ENCODE results near the gene B3GLCT. TPM values are rescaled to one million over a fixed set of nuclear protein-coding genes. Genes with fewer than 3 reads are reported as not detected.

The B3GLCT gene
- total and polyA plus RNA-seq, 2 donors (not counting 3 experiments of a cell fraction or from before 2014, with no cell fraction given), result 5.2 to 14.6 TPM

- no peak overlapping the region for H3K9ac ChIP-seq (replicated peaks; ENCODE audit: extremely low read depth, insufficient read depth, low read length)
- dilution Hi-C loops (cut with MboI; ENCODE audit: extremely low pct_ligation_motif_present, low sequenced_read_pairs), result no loop called here
- FAIRE-seq, result no peak
- H3K9me1 ChIP-seq (replicated peaks; ENCODE audit: control insufficient read depth, extremely low read depth, insufficient read depth, low read length), result no peaks in the 10 kb centered on the region
- no peak overlapping the region for H3K27ac ChIP-seq (ENCODE audit: insufficient read depth, low read depth, low read length)
- H3K36me3 ChIP-seq (ENCODE audit: control insufficient read depth in 2 of 2, extremely low read depth in 1 of 2, insufficient read depth in 2 of 2, low read length in 2 of 2), result no peaks in the 10 kb centered on the region
- H3K4me2 ChIP-seq (ENCODE audit: insufficient read depth, low read length), result no peak overlapping the region
- no peak for TF ChIP-seq POLR2A (IDR thresholded peaks at IDR 0.05; ENCODE audit: low read depth, low read length)
- TF ChIP-seq CTCF (IDR thresholded peaks at IDR 0.05; ENCODE audit: extremely low read depth in 1 of 2, insufficient read depth in 1 of 2, low read depth in 1 of 2, low read length in 2 of 2), result no peak
- no peak for TF ChIP-seq GATA2 (IDR thresholded peaks at IDR 0.05; ENCODE audit: insufficient read depth, insufficient read length, low read depth, low read length)
- TF ChIP-seq FOS (IDR thresholded peaks at IDR 0.05; ENCODE audit: borderline replicate concordance, insufficient read depth, low read length), result no peak
- no peaks in the 10 kb centered on the region for H3K4me1 ChIP-seq (ENCODE audit: control insufficient read depth, extremely low read depth, insufficient read depth, low read length)
- H3K4me3 ChIP-seq (replicated peaks in 1 of 3; ENCODE audit: insufficient read depth in 1 of 3, low read depth in 1 of 3, low read length in 3 of 3), result no peak overlapping the region
- BruUV-seq (replicated peaks), result no TSS peak
- CTCF ChIA-PET, result no interaction called here
- no peaks in the 10 kb centered on the region for H4K20me1 ChIP-seq (replicated peaks; ENCODE audit: control insufficient read depth, extremely low read depth, insufficient read depth, low read length)
- H3K79me2 ChIP-seq (ENCODE audit: control insufficient read depth, insufficient read depth, low read length), result no peaks in the 10 kb centered on the region
- peaks cover 0 to 2% of the 10 kb centered on the region in 2 experiments for H3K27me3 ChIP-seq (ENCODE audit: control insufficient read depth in 2 of 2, insufficient read depth in 2 of 2, low read length in 2 of 2)
- POLR2A ChIA-PET, result no interaction called here
- H2AFZ ChIP-seq (ENCODE audit: low read depth, low read length), result no peak overlapping the region
- intact Hi-C loops (cut with micrococcal nuclease), result no loop called here
- no peak for DNase-seq (ENCODE audit: low read depth, low spot score)
- no peaks in the 10 kb centered on the region for H3K9me3 ChIP-seq (replicated peaks; ENCODE audit: control insufficient read depth, insufficient read depth, low read length)
Measured at GRCh38 chr13:31377946-31378345, 178.2 kb downstream of the B3GLCT start.

GRCh38 chr13:31380715-31381114 is 180.9 kb downstream of the B3GLCT start:
- no peak overlapping the region for H2AFZ ChIP-seq (ENCODE audit: low read depth, low read length)
- ChIA-PET CTCF (interaction anchor here (0.9 kb wide), 1 partner anchor 136 kb away, joined by 3 read pairs; no protein-coding TSS in a partner anchor), POLR2A (no interaction called here)
- H3K4me1 ChIP-seq (ENCODE audit: control insufficient read depth, extremely low read depth, insufficient read depth, low read length), result no peaks in the 10 kb centered on the region
- no peak overlapping the region for H3K4me3 ChIP-seq (replicated peaks in 1 of 3; ENCODE audit: insufficient read depth in 1 of 3, low read depth in 1 of 3, low read length in 3 of 3)
- H3K79me2 ChIP-seq (ENCODE audit: control insufficient read depth, insufficient read depth, low read length), result no peaks in the 10 kb centered on the region
- H3K9ac ChIP-seq (replicated peaks; ENCODE audit: extremely low read depth, insufficient read depth, low read length), result no peak overlapping the region
- H3K36me3 ChIP-seq (ENCODE audit: control insufficient read depth in 2 of 2, extremely low read depth in 1 of 2, insufficient read depth in 2 of 2, low read length in 2 of 2), result no peaks in the 10 kb centered on the region
- no peaks in the 10 kb centered on the region for H3K9me1 ChIP-seq (replicated peaks; ENCODE audit: control insufficient read depth, extremely low read depth, insufficient read depth, low read length)
- DNase-seq (ENCODE audit: low read depth, low spot score), result peak; percentile 6
- BruUV-seq (replicated peaks), result no TSS peak
- TF ChIP-seq POLR2AphosphoS5 (IDR thresholded peaks at IDR 0.05; ENCODE audit: insufficient read depth, low read depth, low read length), result no peak
- no peak for TF ChIP-seq POLR2A (IDR thresholded peaks at IDR 0.05; ENCODE audit: low read depth, low read length)
- no peak for TF ChIP-seq GATA2 (IDR thresholded peaks at IDR 0.05; ENCODE audit: insufficient read depth, insufficient read length, low read depth, low read length)
- no peak for TF ChIP-seq MAX (IDR thresholded peaks at IDR 0.05; ENCODE audit: insufficient read depth, insufficient read length)
- no peak for TF ChIP-seq FOS (IDR thresholded peaks at IDR 0.05; ENCODE audit: borderline replicate concordance, insufficient read depth, low read length)
- TF ChIP-seq EZH2 (IDR thresholded peaks at IDR 0.05; ENCODE audit: borderline replicate concordance, low read depth, low read length, severe bottlenecking), result no peak
- TF ChIP-seq CTCF (IDR thresholded peaks at IDR 0.05; ENCODE audit: extremely low read depth in 1 of 2, insufficient read depth in 1 of 2, low read depth in 1 of 2, low read length in 2 of 2), result no peak
- no peak for TF ChIP-seq JUN (IDR thresholded peaks at IDR 0.05; ENCODE audit: borderline replicate concordance, insufficient read depth, insufficient read length, low read depth)
- TF ChIP-seq MYC (IDR thresholded peaks at IDR 0.05; ENCODE audit: low read depth, low read length), result no peak
- no peaks in the 10 kb centered on the region for H4K20me1 ChIP-seq (replicated peaks; ENCODE audit: control insufficient read depth, extremely low read depth, insufficient read depth, low read length)
- H3K27me3 ChIP-seq (ENCODE audit: control insufficient read depth in 2 of 2, insufficient read depth in 2 of 2, low read length in 2 of 2), result peaks cover 0 to 2% of the 10 kb centered on the region in 2 experiments
- no peak for FAIRE-seq
- intact Hi-C loops (cut with micrococcal nuclease) (no loop called here), dilution Hi-C loops (cut with MboI; ENCODE audit: extremely low pct_ligation_motif_present, low sequenced_read_pairs) (no loop called here)
- H3K4me2 ChIP-seq (ENCODE audit: insufficient read depth, low read length), result no peak overlapping the region
- no peak overlapping the region for H3K27ac ChIP-seq (ENCODE audit: insufficient read depth, low read depth, low read length)
- H3K9me3 ChIP-seq (replicated peaks; ENCODE audit: control insufficient read depth, insufficient read depth, low read length), result no peaks in the 10 kb centered on the region

All from endothelial cell of umbilical vein (primary cell).